ENCODE data around the gene FAM131B.

Gene FAM131B

GRCh38 chr7:143388051-143388450 lies 25.5 kb upstream of the FAM131B start:
- TF ChIP-seq CTCF (IDR thresholded peaks at IDR 0.05) (no peak), ZFX (IDR thresholded peaks at IDR 0.05; ENCODE audit: borderline replicate concordance) (no peak)
- no peak overlapping the region for H3K27ac ChIP-seq

- 0 out of 2 replicates have a peak, but pooled peaks have one; percentile 6 for TF ChIP-seq CTCF (IDR thresholded peaks at IDR 0.05)
- TF ChIP-seq ZFX (IDR thresholded peaks at IDR 0.05; ENCODE audit: borderline replicate concordance): no peak
These were observed 24.9 kb upstream of the FAM131B start for GRCh38 chr7:143387156-143387975.

GRCh38 chr7:143385891-143386781 lies 23.6 kb upstream of the FAM131B start:
- TF ChIP-seq CTCF (IDR thresholded peaks at IDR 0.05): no peak
- no peak for TF ChIP-seq ZFX (IDR thresholded peaks at IDR 0.05; ENCODE audit: borderline replicate concordance)
- H3K27ac ChIP-seq: no peak overlapping the region

More at GRCh38 chr7:143387156-143387975, 24.9 kb upstream of the FAM131B start:
- no peak overlapping the region for H3K27ac ChIP-seq

- TF ChIP-seq CTCF (IDR thresholded peaks at IDR 0.05): no peak
- no peak for TF ChIP-seq ZFX (IDR thresholded peaks at IDR 0.05; ENCODE audit: borderline replicate concordance)
- H3K27ac ChIP-seq: no peak overlapping the region
These were observed 22.4 kb upstream of the FAM131B start for GRCh38 chr7:143384661-143385631.

GRCh38 chr7:143384148-143384547 lies 21.6 kb upstream of the FAM131B start:
- no peak for TF ChIP-seq ZFX (IDR thresholded peaks at IDR 0.05; ENCODE audit: borderline replicate concordance)
- no peak for TF ChIP-seq CTCF (IDR thresholded peaks at IDR 0.05)
- no peak overlapping the region for H3K27ac ChIP-seq

GRCh38 chr7:143383642-143383957 lies 21.1 kb upstream of the FAM131B start:
- no peak overlapping the region for H3K27ac ChIP-seq
- no peak for TF ChIP-seq CTCF (IDR thresholded peaks at IDR 0.05)
- TF ChIP-seq ZFX (IDR thresholded peaks at IDR 0.05; ENCODE audit: borderline replicate concordance): no peak
